Mucosa of descending colon (tissue), 3 donors: ENCODE results near the gene GABPB1. TPM values are rescaled to one million over a fixed set of nuclear protein-coding genes. Genes with fewer than 3 reads are reported as not detected.

Experiments used
- ATAC-seq: fragments of 200-7000 bp; cut with Tn5 transposase; one replicate; pipeline ENCODE4 v1.9.1; 2020; ENCODE audit warnings: mild to moderate bottlenecking, moderate library complexity
- DNase-seq, 3 donors: peaks; one replicate each; pipeline ENCODE4 v3.0.0-alpha.2; 2020
- H3K36me3 ChIP-seq: fragments of 200-600 bp; one replicate; pipeline ENCODE4 v1.8.0; 2021; ENCODE audit warnings: low read depth, mild to moderate bottlenecking
- H3K4me1 ChIP-seq: fragments of 200-600 bp; one replicate; pipeline ENCODE4 v1.8.0; 2021; ENCODE audit warnings: low read depth, mild to moderate bottlenecking
- H3K4me3 ChIP-seq: fragments of 200-600 bp; one replicate; pipeline ENCODE4 v1.8.0; 2021; ENCODE audit warnings: mild to moderate bottlenecking
- H3K9me3 ChIP-seq: fragments of 200-600 bp; one replicate; pipeline ENCODE4 v1.8.0; 2021; ENCODE audit warnings: mild to moderate bottlenecking
- CTCF ChIP-seq: fragments of 200-600 bp; IDR thresholded peaks from one replicate; pipeline ENCODE4 v1.8.0; 2022; ENCODE audit warnings: antibody characterized with exemption, mild to moderate bottlenecking
- intact Hi-C, 2 donors: fragments of 100-400 bp; cut with DNase I in 1 of 2; cut with micrococcal nuclease in 1 of 2; formaldehyde crosslinking; loops; one replicate each; pipeline versions ENCODE4 v1.11.0 to v1.11.1; 2022; cut with DNase I, micrococcal nuclease
- total RNA-seq, 3 donors: library from RNA; stranded (reverse); fragmentation: NEBNext Ultra II Directional in 2 of 3; extraction: Animal tissue kit (Norgen Biotek cat#: 25700) in 2 of 3; gene quantifications; one replicate each; pipeline versions ENCODE4 v1.2.1 to v1.2.4, GENCODE V29; 2021 to 2023
- donor health status: DM: no; HTN: no; CAD: no; lungs with moderate emphysema.
- donor health status: DM: no; HTN: no; CAD: no.
- donor health status: DM: no; HTN: yes; CAD: no.

The GABPB1 gene
- total RNA-seq, 3 donors from 2014 or later, result 10.0 to 15.6 (median 12.3) TPM

- peaks cover 4% of the 10 kb centered on the region for H3K4me1 ChIP-seq
- H3K36me3 ChIP-seq, result no peaks in the 10 kb centered on the region
- DNase-seq (no peak), ATAC-seq (no peak)
- no peaks in the 10 kb centered on the region for H3K9me3 ChIP-seq
- intact Hi-C loops, result no loop called here
- no peak overlapping the region for H3K4me3 ChIP-seq
- no peak for TF ChIP-seq CTCF
Observed at GRCh38 chr15:50361756-50362155, 6.8 kb upstream of the GABPB1 start.

DNA sequence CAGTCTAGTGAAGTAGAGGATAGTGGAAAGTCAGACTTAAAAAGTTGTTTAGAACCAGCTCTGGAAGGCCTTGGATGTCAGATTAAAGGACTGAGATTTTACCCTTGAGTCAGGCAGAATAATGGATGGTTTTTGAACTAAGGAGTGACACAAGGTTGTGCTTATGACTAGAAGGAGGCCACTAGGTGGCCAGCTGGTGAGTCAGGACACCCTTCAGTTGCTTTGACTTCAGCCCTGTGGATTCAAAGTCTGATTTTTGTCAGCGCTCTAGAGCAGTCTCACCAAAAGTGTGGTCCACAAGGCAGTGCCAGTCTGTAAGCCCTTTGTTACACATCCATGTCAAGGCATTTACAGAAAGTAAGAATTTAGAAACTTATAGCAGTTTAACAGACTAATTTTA lies 3.8 kb upstream of the GABPB1 start:
- DNase-seq (no peak), ATAC-seq (no peak)
- H3K4me3 ChIP-seq, result no peak overlapping the region
- no peak for TF ChIP-seq CTCF
- peaks cover 11% of the 10 kb centered on the region for H3K4me1 ChIP-seq
- H3K36me3 ChIP-seq, result no peaks in the 10 kb centered on the region
- intact Hi-C loops, result no loop called here
- H3K9me3 ChIP-seq, result no peaks in the 10 kb centered on the region

- no peaks in the 10 kb centered on the region for H3K9me3 ChIP-seq
Observed at GRCh38 chr15:50355980-50356379, 982 bp upstream of the GABPB1 start.

GRCh38 chr15:50355619-50355905 lies 564 bp upstream of the GABPB1 start:
- TF ChIP-seq CTCF, result no peak
- H3K36me3 ChIP-seq, result no peaks in the 10 kb centered on the region
- H3K4me1 ChIP-seq, result peaks cover 25% of the 10 kb centered on the region
- H3K9me3 ChIP-seq, result no peaks in the 10 kb centered on the region
- H3K4me3 ChIP-seq, result peak overlapping the region; percentile 99
- DNase-seq (no peak), ATAC-seq (peak; percentile 17)
- intact Hi-C loops, result no loop called here

More at GRCh38 chr15:50355980-50356379, 982 bp upstream of the GABPB1 start:
- H3K4me3 ChIP-seq, result peak overlapping the region; percentile 99
- ATAC-seq (no peak), DNase-seq (no peak)
- no peak for TF ChIP-seq CTCF
- H3K4me1 ChIP-seq, result peaks cover 25% of the 10 kb centered on the region
- intact Hi-C loops, result no loop called here
- no peaks in the 10 kb centered on the region for H3K36me3 ChIP-seq

DNA sequence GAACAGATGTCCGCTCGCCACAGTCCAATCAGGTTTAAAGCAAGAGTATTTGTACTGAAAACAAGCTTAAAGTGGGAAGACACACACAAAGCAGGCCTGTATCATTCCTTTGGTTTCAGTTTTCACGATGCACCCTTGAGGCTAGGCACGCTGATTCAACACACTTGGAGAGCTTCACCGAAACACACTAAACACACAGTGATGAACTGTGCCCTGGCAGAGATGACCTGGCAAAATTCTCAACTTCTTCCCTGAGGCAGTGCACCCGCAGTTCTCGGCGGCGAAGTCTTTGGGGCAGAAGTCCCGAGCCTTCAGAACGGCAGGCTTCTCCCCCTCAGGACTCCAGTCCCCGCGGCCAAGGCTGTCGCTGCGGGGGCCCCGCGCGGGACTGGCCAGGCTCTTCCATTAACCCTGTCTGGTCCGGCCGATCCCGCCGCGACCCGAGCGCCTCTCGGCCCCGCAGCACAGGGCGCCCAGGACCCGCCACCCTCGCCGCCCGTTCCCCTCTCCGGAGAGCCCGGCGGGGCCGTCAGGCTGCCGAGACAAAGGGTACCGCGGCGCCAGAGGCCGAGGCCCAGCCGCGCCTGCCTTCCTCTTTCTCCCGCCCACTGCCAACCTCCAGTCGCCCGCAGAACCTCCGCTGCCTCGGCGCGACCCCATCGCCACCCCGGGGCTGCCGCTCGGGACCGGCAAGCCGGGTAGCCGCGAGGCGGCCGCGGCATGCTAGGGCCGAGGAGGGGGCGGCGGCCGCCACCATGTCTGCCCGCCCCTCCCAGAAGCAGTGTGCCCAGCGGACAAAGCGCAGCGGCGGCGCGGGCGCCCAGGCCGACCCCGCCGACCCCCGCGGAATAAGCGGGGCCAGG lies 792 bp downstream of the GABPB1 start:
- intact Hi-C loops, result no loop called here
- Histone ChIP-seq H3K4me3 (peak overlapping the region; percentile 99), H3K9me3 (no peaks in the 10 kb centered on the region), H3K4me1 (peaks cover 30% of the 10 kb centered on the region), H3K36me3 (no peaks in the 10 kb centered on the region)
- no peak for TF ChIP-seq CTCF
- peak; percentile 66 for ATAC-seq
- DNase-seq, result peak; percentile 67 to 74 (median 71)
